Measurements from ENCODE around the gene SRBD1. TPM values are rescaled to one million over a fixed set of nuclear protein-coding genes. Genes with fewer than 3 reads are reported as not detected.

SRBD1 gene
- total and polyA plus RNA-seq, 2 of the 8 experiments (the other 6 are each of a cell fraction or from before 2014, with no cell fraction given) = 4.6 to 20.0 TPM

DNA sequence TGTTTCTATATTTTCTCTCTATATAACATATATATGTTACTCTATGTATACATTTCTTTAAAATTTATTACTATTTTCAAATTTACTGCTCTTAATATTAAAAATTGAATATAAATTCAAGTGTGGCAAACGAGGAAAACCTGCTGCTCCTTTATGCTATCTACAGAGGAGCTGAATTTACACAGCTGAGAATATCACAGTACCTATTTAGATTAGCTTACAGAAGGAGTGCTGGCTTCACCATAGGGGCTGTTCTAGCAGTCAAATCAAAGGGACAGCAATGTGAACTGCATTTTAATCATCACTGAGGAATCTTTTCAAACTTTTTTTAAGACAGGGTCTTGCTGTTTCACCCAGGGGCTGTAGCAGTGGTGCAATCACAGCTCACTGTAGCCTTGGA lies 213.8 kb downstream of the SRBD1 start:
- no peak overlapping the region for H2BK15ac ChIP-seq (ENCODE audit: low read length)
- no peak overlapping the region for H3K4me3 ChIP-seq (ENCODE audit: extremely low read depth in 1 of 4, insufficient read depth in 2 of 4, low read depth in 3 of 4, low read length in 4 of 4)
- CTCF ChIA-PET (ENCODE audit: partially characterized antibody) = interaction anchor here (1.3 kb wide), 1 partner anchor 627 kb away, joined by 3 read pairs; no protein-coding TSS in a partner anchor
- H4K8ac ChIP-seq (ENCODE audit: extremely low read depth, insufficient read depth, low read length) = no peak overlapping the region
- H3K27me3 ChIP-seq (replicated peaks in 1 of 4; ENCODE audit: control insufficient read depth in 3 of 4, extremely low read depth in 1 of 4, insufficient read depth in 3 of 4, low read length in 3 of 4) = no peaks in the 10 kb centered on the region
- POLR2A ChIA-PET (ENCODE audit: partially characterized antibody) = interaction anchor here (1.7 kb wide), 1 partner anchor 14 kb away, joined by 4 read pairs; no protein-coding TSS in a partner anchor
- H3K9me3 ChIP-seq (ENCODE audit: insufficient read depth in 2 of 2, low read depth in 1 of 2, low read length in 1 of 2) = no peaks in the 10 kb centered on the region
- no peak for TF ChIP-seq BCL11A (IDR thresholded peaks at IDR 0.05; ENCODE audit: low read depth in 2 of 2, low read length in 2 of 2)
- TF ChIP-seq SP1 (IDR thresholded peaks at IDR 0.05; ENCODE audit: low read depth, low read length) = no peak
- TF ChIP-seq, protein P1, sequence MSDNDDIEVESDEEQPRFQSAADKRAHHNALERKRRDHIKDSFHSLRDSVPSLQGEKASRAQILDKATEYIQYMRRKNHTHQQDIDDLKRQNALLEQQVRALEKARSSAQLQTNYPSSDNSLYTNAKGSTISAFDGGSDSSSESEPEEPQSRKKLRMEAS (IDR thresholded peaks at IDR 0.05) = no peak
- no peak for TF ChIP-seq RNF2 (IDR thresholded peaks at IDR 0.05; ENCODE audit: borderline replicate concordance, low read depth, low read length, missing control alignments, poor library complexity, severe bottlenecking)
- TF ChIP-seq PHF8 (conservative IDR thresholded peaks at IDR 0.05; ENCODE audit: low read depth, low read length) = no peak
- H3K23me2 ChIP-seq (ENCODE audit: low read depth, low read length) = no peaks in the 10 kb centered on the region
- no peak overlapping the region for H3K4ac ChIP-seq (replicated peaks; ENCODE audit: insufficient read length, low read depth, low read length)
- H3K14ac ChIP-seq (ENCODE audit: insufficient read length) = no peak overlapping the region
- H3K18ac ChIP-seq (ENCODE audit: extremely low read depth, low read length) = no peak overlapping the region
- DNase-seq (ENCODE audit: low read depth in 1 of 2, low spot score in 2 of 2) = no peak
- H3K4me2 ChIP-seq (ENCODE audit: insufficient read depth in 1 of 2, low read depth in 2 of 2, low read length in 2 of 2) = no peak overlapping the region
- H3K79me2 ChIP-seq (ENCODE audit: control insufficient read depth in 1 of 2, insufficient read depth in 2 of 2, low read length in 2 of 2) = no peaks in the 10 kb centered on the region
- H4K20me1 ChIP-seq (replicated peaks in 1 of 2; ENCODE audit: control insufficient read depth in 1 of 2, insufficient read depth in 2 of 2, low read length in 2 of 2) = no peaks in the 10 kb centered on the region
- peaks cover 0 to 17% (median 7%) of the 10 kb centered on the region in 4 experiments; a peak in 5 of 7 replicates for H3K4me1 ChIP-seq (replicated peaks in 1 of 4; ENCODE audit: control insufficient read depth in 3 of 4, insufficient read depth in 4 of 4, low read length in 3 of 4)
- H3K27ac ChIP-seq (ENCODE audit: low read depth, low read length) = no peak overlapping the region
- no peak overlapping the region for H2BK20ac ChIP-seq (ENCODE audit: low read length)
- no peak overlapping the region for H2AK5ac ChIP-seq (ENCODE audit: low read depth, low read length)
- H3K36me3 ChIP-seq (ENCODE audit: control insufficient read depth in 2 of 4, insufficient read depth in 4 of 4, low read length in 3 of 4) = no peaks in the 10 kb centered on the region; a peak in 1 of 8 replicates
- H2BK120ac ChIP-seq (replicated peaks; ENCODE audit: low read depth, low read length) = no peak overlapping the region
- H3K56ac ChIP-seq (replicated peaks; ENCODE audit: insufficient read length, low read depth, low read length) = no peak overlapping the region
- H2AFZ ChIP-seq (ENCODE audit: low read length) = no peak overlapping the region
- no peak overlapping the region for H3K23ac ChIP-seq (ENCODE audit: insufficient read length)
- no peak overlapping the region for H4K5ac ChIP-seq (ENCODE audit: insufficient read length, low read depth, low read length)
- H2BK5ac ChIP-seq (ENCODE audit: low read depth, low read length) = no peak overlapping the region
- 100% methylated on average over 1 of the region's 1 CpG; no CpG with 5 or more reads in 1 of the 2 experiments for WGBS, 2 experiments (ENCODE audit: extremely low coverage in 1 of 2, insufficient coverage in 1 of 2, insufficient read length in 1 of 2, insufficient replicate concordance in 2 of 2, low coverage in 1 of 2, low lambda C conversion rate in 2 of 2, missing lambda C conversion rate in 1 of 2)
- FAIRE-seq = no peak
- H4K91ac ChIP-seq (replicated peaks; ENCODE audit: insufficient read length, low read length) = no peak overlapping the region
- no peaks in the 10 kb centered on the region for H3K79me1 ChIP-seq (ENCODE audit: low read depth, low read length)
- H3K9ac ChIP-seq (replicated peaks in 1 of 4; ENCODE audit: extremely low read depth in 1 of 4, low read depth in 3 of 4, low read length in 3 of 4) = no peak overlapping the region
- no peak overlapping the region for H2BK12ac ChIP-seq (ENCODE audit: low read depth, low read length)

Data from H1 (cell line).